Suprapubic skin (tissue), 4 donors: ENCODE results near the gene MOV10. TPM values are rescaled to one million over a fixed set of nuclear protein-coding genes. Genes with fewer than 3 reads are reported as not detected.

Source experiments
- DNase-seq, 2 donors: peaks; one replicate each; pipeline ENCODE4 v3.0.0-alpha.2; 2019; ENCODE audit warnings: low spot score in 2 of 2
- H3K27ac ChIP-seq: fragments of 200-600 bp; sonication (generic); one replicate; pipeline ENCODE4 v1.5.1; 2019
- H3K27me3 ChIP-seq: fragments of 200-600 bp; sonication (generic); one replicate; pipeline ENCODE4 v1.5.1; 2019
- H3K36me3 ChIP-seq: fragments of 200-600 bp; sonication (generic); one replicate; pipeline ENCODE4 v1.5.1; 2019
- H3K4me1 ChIP-seq: fragments of 200-600 bp; sonication (generic); one replicate; pipeline ENCODE4 v1.5.1; 2019
- H3K4me3 ChIP-seq: fragments of 200-600 bp; sonication (generic); one replicate; pipeline ENCODE4 v1.5.1; 2019; ENCODE audit warnings: mild to moderate bottlenecking
- H3K9me3 ChIP-seq: fragments of 200-600 bp; sonication (generic); one replicate; pipeline ENCODE4 v1.5.1; 2019
- EP300 ChIP-seq: sonication (generic); formaldehyde crosslinking; IDR thresholded peaks from one replicate; pipeline ENCODE4 v1.6.1; 2017; ENCODE audit warnings: antibody characterized with exemption
- POLR2A ChIP-seq, 2 donors: fragments of 450-650 bp; IDR thresholded peaks; one replicate each; pipeline ENCODE4 v1.6.1; 2017; ENCODE audit warnings: antibody characterized with exemption in 2 of 2, mild to moderate bottlenecking in 2 of 2, moderate library complexity in 2 of 2
- POLR2AphosphoS5 ChIP-seq, 3 donors: sonication (generic); formaldehyde crosslinking; IDR thresholded peaks; one replicate each; pipeline ENCODE4 v1.6.1; 2017; ENCODE audit warnings: antibody characterized with exemption in 3 of 3
- WGBS: methylation state at CpG from one replicate; pipeline ENCODE4 v1.1.5; 2018; 5-methylcytosine and 5-hydroxymethylcytosine counted together
- total RNA-seq, 4 donors: library from RNA; depleted of rRNA; stranded (reverse); fragments of >200 nt; gene quantifications; one replicate each; pipeline ENCODE4 v1.1.0, GENCODE V29; 2016
- TF ChIP-seq, protein P1 (sequence below), 2 donors: fragments of 200-600 bp in 1 of 2; fragments of 450-650 bp in 1 of 2; sonication (generic) in 1 of 2; IDR thresholded peaks; one replicate each; pipeline ENCODE4 v1.5.1; 2016 to 2019; ENCODE audit warnings: antibody characterized with exemption in 2 of 2, mild to moderate bottlenecking in 1 of 2, moderate library complexity in 1 of 2

The MOV10 gene
- total RNA-seq, 4 donors from 2014 or later = 42.8 to 147 (median 70.1) TPM

DNA sequence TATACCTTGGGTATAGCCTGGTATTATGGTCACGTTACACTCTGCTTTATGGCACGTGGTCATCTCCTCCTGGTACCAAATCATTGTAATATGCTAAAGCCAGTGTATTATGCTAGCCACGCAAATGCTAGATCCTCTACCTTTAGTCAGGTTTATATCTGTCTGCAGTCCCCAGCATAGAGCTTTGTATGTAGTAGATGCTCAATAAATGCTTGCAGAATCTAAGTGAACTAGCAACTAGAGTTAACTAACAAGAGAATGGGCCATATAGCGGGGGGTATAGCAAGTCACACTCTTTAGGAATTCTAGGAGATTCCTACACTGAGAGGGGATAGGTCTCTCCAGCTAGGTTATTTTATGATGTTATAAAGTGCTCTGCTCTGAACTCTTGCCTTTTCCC, 3.0 kb downstream of the MOV10 start:
- no peak for DNase-seq
- H3K27ac ChIP-seq = no peak overlapping the region
- no peaks in the 10 kb centered on the region for H3K27me3 ChIP-seq
- H3K9me3 ChIP-seq = no peaks in the 10 kb centered on the region
- 94% methylated on average over 4 of the region's 4 CpGs for WGBS
- no peak for TF ChIP-seq POLR2A (IDR thresholded peaks at IDR 0.05)
- no peak for TF ChIP-seq EP300
- TF ChIP-seq, protein P1, sequence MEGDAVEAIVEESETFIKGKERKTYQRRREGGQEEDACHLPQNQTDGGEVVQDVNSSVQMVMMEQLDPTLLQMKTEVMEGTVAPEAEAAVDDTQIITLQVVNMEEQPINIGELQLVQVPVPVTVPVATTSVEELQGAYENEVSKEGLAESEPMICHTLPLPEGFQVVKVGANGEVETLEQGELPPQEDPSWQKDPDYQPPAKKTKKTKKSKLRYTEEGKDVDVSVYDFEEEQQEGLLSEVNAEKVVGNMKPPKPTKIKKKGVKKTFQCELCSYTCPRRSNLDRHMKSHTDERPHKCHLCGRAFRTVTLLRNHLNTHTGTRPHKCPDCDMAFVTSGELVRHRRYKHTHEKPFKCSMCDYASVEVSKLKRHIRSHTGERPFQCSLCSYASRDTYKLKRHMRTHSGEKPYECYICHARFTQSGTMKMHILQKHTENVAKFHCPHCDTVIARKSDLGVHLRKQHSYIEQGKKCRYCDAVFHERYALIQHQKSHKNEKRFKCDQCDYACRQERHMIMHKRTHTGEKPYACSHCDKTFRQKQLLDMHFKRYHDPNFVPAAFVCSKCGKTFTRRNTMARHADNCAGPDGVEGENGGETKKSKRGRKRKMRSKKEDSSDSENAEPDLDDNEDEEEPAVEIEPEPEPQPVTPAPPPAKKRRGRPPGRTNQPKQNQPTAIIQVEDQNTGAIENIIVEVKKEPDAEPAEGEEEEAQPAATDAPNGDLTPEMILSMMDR (IDR thresholded peaks at IDR 0.05) = no peak
- no peak for TF ChIP-seq POLR2AphosphoS5 (IDR thresholded peaks at IDR 0.05)
- H3K4me1 ChIP-seq = peaks cover 30% of the 10 kb centered on the region
- H3K36me3 ChIP-seq = no peaks in the 10 kb centered on the region
- no peak overlapping the region for H3K4me3 ChIP-seq

DNA sequence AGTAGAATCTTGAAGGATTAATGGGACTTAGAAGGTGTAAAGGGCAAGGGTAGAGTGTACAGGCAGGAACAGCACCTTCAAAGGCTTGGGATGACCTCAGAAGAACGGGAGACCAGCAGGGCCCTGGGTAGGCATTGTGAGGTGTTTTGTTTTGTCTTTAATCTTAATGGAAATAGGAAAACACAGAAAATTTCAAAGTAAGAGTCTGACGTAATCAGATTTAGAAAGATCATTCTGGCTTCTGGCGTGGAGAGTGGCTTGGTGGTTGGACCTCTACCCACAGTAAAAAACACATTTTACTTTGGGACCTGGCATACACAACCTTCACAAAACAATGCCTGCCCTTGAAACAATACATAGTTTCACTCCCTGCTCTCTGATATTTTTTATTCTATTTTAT, 4.1 kb downstream of the MOV10 start:
- TF ChIP-seq, protein P1 (IDR thresholded peaks at IDR 0.05) = no peak
- TF ChIP-seq POLR2A (IDR thresholded peaks at IDR 0.05) (no peak), EP300 (no peak), POLR2AphosphoS5 (IDR thresholded peaks at IDR 0.05) (no peak)
- H3K27ac ChIP-seq = no peak overlapping the region
- H3K4me3 ChIP-seq = no peak overlapping the region
- H3K4me1 ChIP-seq = peaks cover 25% of the 10 kb centered on the region
- H3K27me3 ChIP-seq = no peaks in the 10 kb centered on the region
- H3K9me3 ChIP-seq = no peaks in the 10 kb centered on the region
- DNase-seq = no peak
- WGBS = 86% methylated on average over 3 of the region's 3 CpGs
- H3K36me3 ChIP-seq = no peaks in the 10 kb centered on the region

DNA sequence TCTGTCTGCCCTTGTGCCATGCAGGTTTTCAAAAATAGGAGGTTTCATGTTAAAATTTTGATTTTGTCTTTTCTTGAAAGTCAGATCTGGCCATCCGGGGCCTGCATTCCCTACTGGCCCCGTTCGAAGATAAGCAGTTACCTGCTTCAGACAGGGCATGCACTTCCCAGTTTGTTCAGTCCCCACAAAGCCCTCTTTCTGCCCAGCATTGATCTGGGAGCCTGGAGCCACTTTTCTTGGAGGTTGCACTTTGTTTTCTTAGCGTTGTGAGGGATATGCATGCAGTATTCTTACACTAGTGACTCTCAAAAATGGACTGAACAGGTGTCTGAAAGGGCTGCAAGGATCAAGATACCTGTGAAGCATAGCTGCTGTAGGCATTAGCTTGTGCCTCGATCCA, 11.5 kb downstream of the MOV10 start:
- 74% methylated on average over 5 of the region's 5 CpGs for WGBS
- Histone ChIP-seq H3K4me1 (peaks cover 30% of the 10 kb centered on the region), H3K27ac (no peak overlapping the region), H3K4me3 (no peak overlapping the region), H3K27me3 (no peaks in the 10 kb centered on the region), H3K9me3 (no peaks in the 10 kb centered on the region), H3K36me3 (peaks cover 26% of the 10 kb centered on the region)
- no peak for TF ChIP-seq EP300
- no peak for TF ChIP-seq POLR2A (IDR thresholded peaks at IDR 0.05)
- TF ChIP-seq POLR2AphosphoS5 (IDR thresholded peaks at IDR 0.05) = no peak
- TF ChIP-seq, protein P1 (IDR thresholded peaks at IDR 0.05) = no peak
- DNase-seq = no peak

DNA sequence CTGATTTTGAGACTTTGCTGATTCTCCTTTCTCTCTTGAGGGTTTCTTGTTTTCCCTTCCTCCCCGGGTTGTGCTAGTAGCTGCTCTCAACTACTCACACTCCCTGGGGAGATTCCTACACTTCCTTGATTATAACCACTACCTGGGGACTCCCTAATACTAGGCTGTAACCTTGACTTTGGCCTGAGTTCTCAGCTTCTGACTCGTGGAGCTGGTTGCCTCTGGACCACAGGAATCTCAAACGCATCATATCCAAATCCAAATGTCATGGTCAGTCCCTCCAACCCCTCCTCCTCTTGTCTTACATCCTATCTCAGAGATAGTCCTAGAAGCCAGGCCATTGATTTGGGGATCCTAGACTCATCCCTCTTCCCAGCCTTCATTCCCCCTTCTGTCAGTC, 12.0 kb downstream of the MOV10 start:
- Histone ChIP-seq H3K36me3 (peaks cover 31% of the 10 kb centered on the region), H3K4me3 (no peak overlapping the region), H3K4me1 (peaks cover 30% of the 10 kb centered on the region), H3K27ac (no peak overlapping the region), H3K27me3 (no peaks in the 10 kb centered on the region), H3K9me3 (no peaks in the 10 kb centered on the region)
- TF ChIP-seq POLR2AphosphoS5 (IDR thresholded peaks at IDR 0.05) = no peak
- TF ChIP-seq EP300 = no peak
- TF ChIP-seq, protein P1 (IDR thresholded peaks at IDR 0.05) = no peak
- no peak for TF ChIP-seq POLR2A (IDR thresholded peaks at IDR 0.05)
- WGBS = 53% methylated on average over 3 of the region's 3 CpGs
- no peak for DNase-seq

DNA sequence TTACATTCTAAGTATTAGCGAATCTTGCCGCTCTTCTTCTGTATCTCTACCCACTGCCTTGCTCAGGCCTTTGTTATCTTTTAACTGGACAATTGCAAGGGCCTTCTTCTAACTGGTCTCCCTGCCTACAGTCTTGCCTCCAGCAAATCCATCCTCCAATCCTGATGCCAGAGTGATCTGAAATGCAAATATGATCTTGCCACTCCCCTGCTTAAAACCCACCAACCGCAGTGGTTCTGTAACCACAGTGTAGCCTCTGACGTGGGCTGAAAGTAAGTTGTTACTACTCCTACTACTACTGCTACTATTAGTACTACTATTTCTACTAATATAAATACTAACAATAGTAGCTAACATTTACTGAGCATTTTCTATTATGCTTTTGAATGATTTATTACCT, 12.4 kb downstream of the MOV10 start:
- DNase-seq = no peak
- Histone ChIP-seq H3K36me3 (peaks cover 35% of the 10 kb centered on the region), H3K27ac (peak overlapping the region; percentile 66), H3K4me1 (peaks cover 30% of the 10 kb centered on the region), H3K4me3 (no peak overlapping the region), H3K9me3 (no peaks in the 10 kb centered on the region), H3K27me3 (no peaks in the 10 kb centered on the region)
- 87% methylated on average over 4 of the region's 4 CpGs for WGBS
- TF ChIP-seq EP300 (no peak), POLR2AphosphoS5 (IDR thresholded peaks at IDR 0.05) (no peak), POLR2A (IDR thresholded peaks at IDR 0.05) (no peak)
- TF ChIP-seq, protein P1 (IDR thresholded peaks at IDR 0.05) = no peak
